DMS 273 (cell line): Measurements from ENCODE around the gene CERKL.

Experiments used
- DNase-seq: peaks from one replicate; lab custom pipeline; 2025; ENCODE audit not compliant: unreplicated experiment; lab: John Stamatoyannopoulos, UW

The CERKL gene

DNA sequence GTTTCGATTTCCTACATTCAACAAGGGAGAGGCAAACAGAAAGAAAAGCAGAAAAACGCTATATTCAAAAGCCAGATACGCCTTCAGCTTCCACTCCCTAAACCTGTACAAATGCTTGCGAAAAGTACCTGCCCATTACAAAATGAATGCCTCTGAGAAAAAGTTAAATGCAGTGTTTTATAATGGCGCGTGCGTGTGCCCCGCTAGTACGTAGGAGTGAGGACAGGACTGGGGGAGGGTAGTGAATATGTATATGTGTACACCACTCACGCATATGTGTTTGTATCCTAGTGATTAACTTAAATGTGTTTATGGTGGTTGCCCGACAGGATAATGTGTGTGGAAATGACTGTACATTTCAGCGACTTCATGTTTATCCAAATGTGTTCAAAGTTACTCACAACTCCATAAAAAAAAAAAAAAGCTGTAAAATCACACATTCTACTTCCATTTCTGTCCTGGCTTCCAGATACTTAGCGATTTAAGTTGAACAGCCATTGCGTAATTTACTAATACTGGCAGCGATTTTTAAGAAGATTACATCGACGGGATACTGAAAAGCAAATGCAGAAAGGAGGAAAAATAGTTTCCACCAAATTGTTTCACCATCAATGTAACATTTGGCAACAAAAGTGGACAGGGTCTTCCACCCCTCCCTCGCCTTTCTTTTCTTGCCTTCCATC is 22.1 kb upstream of the CERKL start:
- peak; percentile 74 for DNase-seq

DNA sequence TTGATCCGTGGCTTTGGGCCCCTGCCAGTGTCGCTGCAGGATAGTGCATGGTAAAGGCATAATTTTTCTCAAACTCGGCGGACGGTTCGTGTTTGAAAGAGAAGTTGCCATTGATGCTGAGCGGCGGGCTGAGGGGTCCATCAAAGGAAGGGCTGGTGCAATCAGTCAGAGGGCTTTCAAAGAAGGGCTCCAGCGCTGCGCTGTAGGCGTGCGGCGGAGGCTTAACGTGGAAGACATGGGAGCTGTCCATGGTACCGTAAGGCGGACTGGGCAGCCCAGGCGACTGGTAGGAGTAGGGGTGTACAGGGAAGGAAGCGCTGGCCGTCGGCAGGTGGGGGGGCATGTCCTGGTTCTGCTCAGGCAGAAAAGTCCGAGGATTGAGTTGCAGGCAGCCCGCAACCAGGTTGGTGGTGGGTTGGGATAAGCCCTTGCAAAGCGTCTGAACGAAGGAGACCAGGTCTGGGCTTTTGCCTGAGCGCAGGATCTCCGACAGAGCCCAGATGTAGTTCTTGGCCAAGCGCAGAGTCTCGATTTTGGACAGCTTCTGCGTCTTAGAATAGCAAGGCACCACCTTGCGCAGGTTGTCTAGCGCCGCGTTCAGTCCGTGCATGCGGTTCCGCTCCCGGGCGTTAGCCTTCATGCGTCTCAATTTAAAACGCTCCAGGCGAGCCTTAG is 21.1 kb upstream of the CERKL start:
- DNase-seq, result peak; percentile 77

- DNase-seq, result peak; percentile 90
Observed at GRCh38 chr2:181675254-181675653, 18.3 kb upstream of the CERKL start.

- DNase-seq, result peak; percentile 92
Observed at GRCh38 chr2:181674461-181674860, 17.6 kb upstream of the CERKL start.

GRCh38 chr2:181673173-181673572 is 16.3 kb upstream of the CERKL start:
- peak; percentile 78 for DNase-seq

GRCh38 chr2:181672255-181673008 is 15.5 kb upstream of the CERKL start:
- no peak for DNase-seq

- DNase-seq, result no peak
Observed at GRCh38 chr2:181670632-181671031, 13.7 kb upstream of the CERKL start.

GRCh38 chr2:181667234-181667633 is 10.3 kb upstream of the CERKL start:
- no peak for DNase-seq

DNA sequence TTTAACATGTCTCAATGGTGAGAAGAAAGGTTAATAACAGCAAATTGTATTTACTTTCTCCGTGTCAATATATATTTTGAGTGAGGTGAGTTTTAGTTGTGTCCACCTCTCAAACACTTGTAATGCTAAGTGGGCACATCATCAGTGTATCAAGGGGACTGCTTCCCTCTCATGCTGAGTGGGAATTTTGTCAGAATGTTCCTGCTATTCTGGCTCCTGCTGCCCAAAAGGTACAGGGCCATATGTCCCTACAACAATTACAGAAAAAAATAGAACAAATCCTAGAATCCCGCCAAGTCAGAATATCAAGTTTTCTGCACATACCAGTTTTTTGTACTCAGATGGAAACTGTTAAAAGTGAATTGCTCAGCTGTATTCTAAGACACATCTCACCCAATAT is 5.4 kb upstream of the CERKL start:
- no peak for DNase-seq

DNA sequence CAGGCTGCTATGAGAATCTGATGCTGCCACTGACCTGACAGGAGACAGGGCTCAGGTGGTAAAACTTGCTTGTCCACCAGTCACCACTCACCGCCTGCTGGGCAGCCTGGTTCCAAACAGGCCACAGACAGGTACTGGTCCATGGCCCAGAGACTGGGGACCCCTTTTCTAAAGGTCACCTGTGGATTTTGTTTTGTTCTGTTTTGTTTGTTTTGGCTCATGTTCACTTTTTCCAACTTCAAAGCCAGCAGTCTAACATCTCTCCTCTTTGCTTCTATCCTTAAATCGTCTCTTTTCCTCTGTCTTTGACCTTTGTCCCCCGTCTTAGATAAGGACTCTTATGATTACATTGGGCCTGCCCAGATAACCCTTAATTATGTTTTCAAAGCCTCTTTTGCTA is 3.3 kb upstream of the CERKL start:
- no peak for DNase-seq

- DNase-seq, result peak; percentile 91
Observed at GRCh38 chr2:181658444-181658843, 1.5 kb upstream of the CERKL start.

- DNase-seq, result peak; percentile 68
Observed at GRCh38 chr2:181657379-181657778, 474 bp upstream of the CERKL start.

DNA sequence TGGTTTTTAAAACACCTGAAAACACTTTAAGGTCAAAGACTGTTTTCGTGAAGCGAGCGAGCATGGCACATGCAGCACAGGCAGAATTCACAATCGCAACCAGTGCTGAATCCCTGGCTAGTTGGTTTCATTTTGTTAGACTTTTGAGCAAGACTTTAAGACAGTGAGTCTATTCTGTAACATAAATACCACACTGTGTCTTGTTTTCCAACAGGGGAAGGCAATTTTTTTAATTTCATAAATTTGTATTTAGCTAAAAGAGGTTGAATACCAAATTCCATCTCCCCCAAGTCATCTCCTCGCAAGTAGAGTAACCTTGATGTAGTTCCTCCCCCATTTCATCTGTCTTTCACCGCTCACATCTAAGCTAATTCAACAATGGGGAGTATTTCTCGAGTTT is 1.4 kb downstream of the CERKL start:
- DNase-seq, result peak; percentile 83

- no peak for DNase-seq
Observed at GRCh38 chr2:181649436-181649979, 7.4 kb downstream of the CERKL start.

GRCh38 chr2:181648478-181649155 is 8.3 kb downstream of the CERKL start:
- no peak for DNase-seq

DNA sequence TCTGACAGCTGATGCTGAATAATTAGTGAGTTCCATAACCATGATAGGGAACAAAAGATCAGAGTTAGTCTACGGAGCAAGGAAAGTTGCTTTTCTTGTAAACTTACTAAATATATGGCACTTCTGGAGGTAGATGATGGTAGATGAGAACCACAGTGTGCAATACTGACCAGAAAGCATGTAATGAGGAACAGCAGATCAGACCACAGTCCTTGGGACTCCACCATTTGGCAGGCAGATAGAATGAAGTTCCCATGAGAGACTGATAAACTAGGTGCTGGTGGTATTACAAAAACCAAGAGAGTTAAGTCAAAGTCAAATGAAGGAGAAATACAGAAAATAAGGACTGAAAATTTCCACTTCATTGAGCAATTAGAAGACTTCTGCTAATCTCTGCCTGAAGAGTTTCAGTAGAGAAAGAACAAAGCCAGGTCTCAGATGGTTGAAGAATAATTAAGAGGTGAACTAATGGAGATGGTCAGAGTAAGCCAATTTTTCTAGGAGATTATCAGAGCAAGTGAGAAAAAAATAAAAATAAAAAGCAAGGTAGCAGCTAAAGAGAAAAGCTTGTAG is 10.4 kb downstream of the CERKL start:
- DNase-seq, result no peak

GRCh38 chr2:181643151-181643550 is 13.8 kb downstream of the CERKL start:
- peak; percentile 61 for DNase-seq

DNA sequence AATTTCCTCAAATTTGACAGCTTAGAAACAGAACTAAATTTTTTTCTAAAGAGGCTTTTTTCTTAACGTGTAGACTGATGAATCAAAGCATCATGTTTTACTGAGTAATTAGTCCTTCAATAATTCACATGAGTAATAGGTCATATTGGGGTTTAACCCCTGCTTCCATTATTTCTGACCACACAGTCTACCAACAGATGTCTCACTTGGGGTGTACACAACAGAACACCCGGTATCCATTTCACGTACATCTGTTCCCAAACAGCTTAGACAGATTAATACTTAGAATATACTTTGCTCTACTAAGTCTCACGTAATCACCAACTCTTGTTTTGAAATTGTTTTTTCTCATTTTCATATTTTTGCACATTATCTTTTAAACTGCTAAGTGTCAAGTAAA is 14.8 kb downstream of the CERKL start:
- peak; percentile 92 for DNase-seq

DNA sequence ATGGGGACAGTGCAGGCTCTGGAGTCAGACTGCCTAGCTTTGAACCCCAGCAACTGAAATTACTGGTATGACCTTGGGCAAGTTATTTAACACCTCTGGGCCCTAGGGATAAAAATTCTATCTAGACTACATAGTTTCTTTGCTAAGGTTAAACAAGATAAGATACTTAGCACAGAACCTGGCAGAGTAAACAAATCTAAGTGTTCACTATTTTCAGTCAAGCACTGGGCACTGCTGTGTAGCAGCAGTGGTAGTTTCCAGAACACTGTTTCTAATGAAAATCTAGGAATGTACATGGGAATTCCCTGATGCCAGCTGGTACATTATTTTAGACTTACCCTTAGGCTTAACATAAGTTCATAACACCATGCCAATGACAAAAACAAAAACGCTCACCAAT is 17.2 kb downstream of the CERKL start:
- DNase-seq, result no peak

DNA sequence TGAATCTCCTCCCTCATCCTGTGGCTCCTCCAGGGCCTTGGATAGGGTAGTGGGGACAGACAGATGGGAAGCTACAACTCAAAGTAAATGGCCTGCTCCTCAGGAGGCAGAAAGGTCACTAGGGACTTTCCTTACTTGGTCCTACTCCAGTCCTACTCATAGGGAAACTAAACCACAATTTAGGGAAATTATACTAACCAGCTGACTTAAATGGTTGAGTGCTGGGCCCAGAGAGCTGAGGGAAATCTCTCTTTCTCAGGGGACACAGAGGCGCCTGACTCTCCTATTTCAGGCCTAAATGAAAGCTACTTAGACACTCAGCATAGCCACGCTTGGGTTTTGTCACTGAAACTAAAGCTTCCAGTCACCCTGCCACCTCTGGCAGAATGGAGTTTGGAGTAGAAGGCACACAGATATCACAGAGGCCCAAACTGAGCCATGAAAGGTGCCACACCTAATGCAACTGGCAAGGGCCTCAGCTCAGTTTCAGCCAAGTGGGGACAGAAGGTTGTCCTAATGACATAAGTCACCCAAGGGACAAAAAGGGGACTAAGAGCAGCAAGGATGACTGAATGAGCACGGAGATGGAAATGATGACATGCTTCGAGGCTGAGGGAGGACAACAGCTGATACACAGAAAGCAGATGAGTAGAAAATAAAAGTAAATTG is 24.0 kb downstream of the CERKL start:
- DNase-seq, result peak; percentile 89
